Ascending aorta (tissue), 2 donors: ENCODE results near the gene SUSD2. TPM values are rescaled to one million over a fixed set of nuclear protein-coding genes. Genes with fewer than 3 reads are reported as not detected.
A peak's percentile ranks its signal among the peaks of the same experiment; 100 is the strongest.

Source experiments
- DNase-seq, 2 donors: peaks; one replicate each; pipeline ENCODE4 v3.0.0-alpha.2; 2019; ENCODE audit warnings: low spot score in 2 of 2
- H3K27ac ChIP-seq, 2 donors: fragments of 200-600 bp; sonication (generic); one replicate each; pipeline ENCODE4 v1.5.1; 2016 to 2017; ENCODE audit warnings: mild to moderate bottlenecking in 1 of 2
- H3K27me3 ChIP-seq: fragments of 200-600 bp; sonication (generic); one replicate; pipeline ENCODE4 v1.5.1; 2017
- H3K36me3 ChIP-seq, 2 donors: fragments of 200-600 bp; sonication (generic); one replicate each; pipeline ENCODE4 v1.5.1; 2016
- H3K4me1 ChIP-seq, 2 donors: fragments of 200-600 bp; sonication (generic); one replicate each; pipeline ENCODE4 v1.5.1; 2016 to 2017; ENCODE audit warnings: mild to moderate bottlenecking in 1 of 2
- H3K4me3 ChIP-seq, 2 donors: fragments of 200-600 bp; sonication (generic); one replicate each; pipeline ENCODE4 v1.5.1; 2016 to 2017; ENCODE audit warnings: mild to moderate bottlenecking in 1 of 2
- H3K9me3 ChIP-seq, 2 donors: fragments of 200-600 bp; sonication (generic); one replicate each; pipeline ENCODE4 v1.5.1; 2016
- intact Hi-C: fragments of 100-400 bp; cut with DNase I; formaldehyde crosslinking; loops from one replicate; pipeline ENCODE4 v1.15.1; 2023
- total RNA-seq: library from RNA; depleted of rRNA; stranded (reverse); fragments of >200 nt; gene quantifications from one replicate; pipeline ENCODE4 v1.1.0, GENCODE V29; 2016
- TF ChIP-seq, protein P1 (sequence below), 3 experiments: fragments of 200-600 bp in 2 of 3; fragments of 450-650 bp in 1 of 3; sonication (generic) in 2 of 3; IDR thresholded peaks; one replicate each; pipeline ENCODE4 v1.5.1; 2016 to 2019; ENCODE audit warnings: antibody characterized with exemption in 3 of 3, mild to moderate bottlenecking in 1 of 3, moderate library complexity in 1 of 3

Gene SUSD2
- total RNA-seq, 1 donor from 2014 or later: 51.0 TPM

DNA sequence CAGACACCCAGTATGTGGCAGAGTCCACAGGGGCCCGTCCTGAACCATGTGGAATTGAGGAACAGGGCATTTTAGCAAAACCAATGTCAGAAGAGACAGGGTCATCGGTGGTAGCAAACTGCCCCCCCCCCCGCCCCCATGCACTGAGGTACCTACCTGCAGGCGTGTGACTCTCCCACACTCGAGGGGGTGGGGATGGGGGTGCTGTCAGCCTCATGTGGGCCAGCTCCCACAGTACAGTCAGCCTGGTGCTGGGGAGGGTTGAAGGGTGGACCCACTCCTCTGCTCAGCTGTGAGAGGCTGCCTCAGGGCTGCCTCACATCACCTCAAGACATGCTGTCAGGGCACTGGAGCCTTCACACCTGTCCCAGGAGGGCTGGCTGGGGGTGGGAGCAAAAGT lies 10.7 kb upstream of the SUSD2 start:
- Histone ChIP-seq H3K4me1 (peaks cover 4 to 8% of the 10 kb centered on the region in 2 donors), H3K4me3 (no peak overlapping the region), H3K27me3 (no peaks in the 10 kb centered on the region), H3K36me3 (peaks cover 77 to 85% of the 10 kb centered on the region in 2 donors), H3K9me3 (no peaks in the 10 kb centered on the region), H3K27ac (peak overlapping the region in 1 of 2 donors; percentile 92)
- TF ChIP-seq, protein P1, sequence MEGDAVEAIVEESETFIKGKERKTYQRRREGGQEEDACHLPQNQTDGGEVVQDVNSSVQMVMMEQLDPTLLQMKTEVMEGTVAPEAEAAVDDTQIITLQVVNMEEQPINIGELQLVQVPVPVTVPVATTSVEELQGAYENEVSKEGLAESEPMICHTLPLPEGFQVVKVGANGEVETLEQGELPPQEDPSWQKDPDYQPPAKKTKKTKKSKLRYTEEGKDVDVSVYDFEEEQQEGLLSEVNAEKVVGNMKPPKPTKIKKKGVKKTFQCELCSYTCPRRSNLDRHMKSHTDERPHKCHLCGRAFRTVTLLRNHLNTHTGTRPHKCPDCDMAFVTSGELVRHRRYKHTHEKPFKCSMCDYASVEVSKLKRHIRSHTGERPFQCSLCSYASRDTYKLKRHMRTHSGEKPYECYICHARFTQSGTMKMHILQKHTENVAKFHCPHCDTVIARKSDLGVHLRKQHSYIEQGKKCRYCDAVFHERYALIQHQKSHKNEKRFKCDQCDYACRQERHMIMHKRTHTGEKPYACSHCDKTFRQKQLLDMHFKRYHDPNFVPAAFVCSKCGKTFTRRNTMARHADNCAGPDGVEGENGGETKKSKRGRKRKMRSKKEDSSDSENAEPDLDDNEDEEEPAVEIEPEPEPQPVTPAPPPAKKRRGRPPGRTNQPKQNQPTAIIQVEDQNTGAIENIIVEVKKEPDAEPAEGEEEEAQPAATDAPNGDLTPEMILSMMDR (IDR thresholded peaks at IDR 0.05): no peak
- intact Hi-C loops: loop anchor here (10.0 kb wide), 1 partner anchor 156 kb away; the partner anchor contains the start of gene CABIN1
- DNase-seq: no peak

DNA sequence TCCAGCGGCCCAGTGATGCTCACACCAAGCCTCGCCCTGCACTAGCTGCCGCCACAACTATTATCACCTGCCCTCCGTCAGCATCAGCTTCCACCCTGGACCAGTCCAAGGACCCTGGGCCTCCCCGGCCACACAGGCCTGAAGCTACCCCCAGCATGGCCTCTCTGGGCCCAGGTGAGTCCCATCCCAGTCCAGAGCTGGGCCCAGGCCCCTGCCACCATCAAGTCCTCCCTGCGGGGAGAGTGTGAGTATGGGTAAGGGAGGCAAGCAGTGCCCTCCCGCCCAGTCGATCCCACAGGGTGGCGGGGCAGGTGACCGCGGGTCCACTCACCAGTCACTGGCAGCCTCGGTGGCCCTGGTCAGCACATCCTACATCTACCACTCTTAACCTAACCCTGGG lies 9.5 kb upstream of the SUSD2 start:
- Histone ChIP-seq H3K27me3 (no peaks in the 10 kb centered on the region), H3K36me3 (peaks cover 65 to 73% of the 10 kb centered on the region in 2 donors), H3K4me1 (peaks cover 8 to 15% of the 10 kb centered on the region in 2 donors), H3K27ac (peak overlapping the region; percentile 19 to 92), H3K4me3 (no peak overlapping the region), H3K9me3 (no peaks in the 10 kb centered on the region)
- no peak for DNase-seq
- intact Hi-C loops: loop anchor here (10.0 kb wide), 1 partner anchor 157 kb away; the partner anchor contains the start of gene CABIN1
- TF ChIP-seq, protein P1 (IDR thresholded peaks at IDR 0.05): no peak

DNA sequence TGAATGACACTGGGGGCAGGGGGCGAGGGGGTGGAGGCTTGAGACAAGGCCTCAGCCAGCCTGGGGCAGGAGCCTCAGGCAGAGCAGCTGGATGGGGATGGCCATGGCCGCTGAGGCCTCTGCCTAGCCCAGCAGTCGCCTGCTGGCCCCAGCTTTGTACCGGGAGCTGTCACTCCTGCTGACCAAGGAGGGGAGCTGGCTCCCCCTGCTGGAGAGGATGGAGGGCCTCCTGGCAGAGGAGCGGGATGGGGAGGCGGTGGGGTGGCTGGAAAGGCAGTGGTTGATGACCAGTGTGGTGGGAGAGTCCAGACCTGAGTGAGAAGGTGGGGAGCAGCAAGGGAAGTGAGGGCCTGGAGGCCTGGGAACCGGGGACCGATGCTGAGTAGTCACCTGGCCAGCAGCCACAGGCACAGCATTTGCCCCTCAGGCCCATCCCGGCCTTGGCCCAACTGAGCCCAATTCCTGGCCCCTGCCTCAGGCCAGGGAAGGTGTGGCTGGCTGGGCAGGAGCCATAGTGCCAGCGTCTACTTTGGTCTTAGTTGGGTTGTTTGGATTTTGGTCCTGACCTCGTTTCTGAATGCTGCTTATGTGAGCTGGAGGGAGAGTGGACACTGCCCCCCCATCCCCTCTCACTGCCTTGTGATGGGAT lies 6.0 kb upstream of the SUSD2 start:
- no peaks in the 10 kb centered on the region for H3K9me3 ChIP-seq
- TF ChIP-seq, protein P1 (IDR thresholded peaks at IDR 0.05): peak; percentile 92 to 94 (median 92)
- H3K27ac ChIP-seq: peak overlapping the region; percentile 84 to 92
- peaks cover 35 to 44% of the 10 kb centered on the region in 2 donors for H3K36me3 ChIP-seq
- H3K27me3 ChIP-seq: no peaks in the 10 kb centered on the region
- DNase-seq: peak in 1 of 2 donors; percentile 92
- intact Hi-C loops: loop anchor here (1.0 to 10.0 kb wide), 6 partner anchors 18 to 218 kb away; partner anchors contain the start of gene CABIN1
- H3K4me1 ChIP-seq: peaks cover 15 to 35% of the 10 kb centered on the region in 2 donors
- no peak overlapping the region for H3K4me3 ChIP-seq

DNA sequence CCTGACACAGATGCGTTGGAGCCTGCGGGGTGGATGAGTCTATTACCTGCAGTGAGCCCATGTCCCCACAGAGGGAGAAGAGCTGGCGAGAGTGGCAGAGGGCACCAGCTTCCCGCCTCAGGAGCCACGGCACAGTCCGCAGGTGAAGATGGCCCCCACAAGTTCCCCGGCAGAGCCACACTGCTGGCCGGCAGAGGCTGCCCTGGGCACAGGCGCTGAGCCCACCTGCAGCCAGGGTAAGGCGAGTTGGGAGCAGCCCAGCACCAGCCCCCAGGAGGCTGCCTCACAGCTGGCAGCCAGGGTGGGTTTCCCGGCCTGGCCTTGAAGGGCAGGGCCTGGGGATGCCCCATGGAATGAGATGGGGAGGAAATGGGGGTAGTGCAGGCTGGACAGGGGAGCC lies 5.2 kb upstream of the SUSD2 start:
- intact Hi-C loops: loop anchor here (2.0 to 10.0 kb wide), 4 partner anchors 114 to 281 kb away; partner anchors contain the start of genes CABIN1 and MIF

GRCh38 chr22:24176630-24177029 lies 4.7 kb upstream of the SUSD2 start:
- Histone ChIP-seq H3K4me1 (peaks cover 15 to 48% of the 10 kb centered on the region in 2 donors), H3K9me3 (no peaks in the 10 kb centered on the region), H3K27me3 (no peaks in the 10 kb centered on the region), H3K4me3 (no peak overlapping the region), H3K36me3 (peaks cover 21 to 32% of the 10 kb centered on the region in 2 donors), H3K27ac (peak overlapping the region; percentile 84 to 92)
- intact Hi-C loops: loop anchor here (2.0 to 10.0 kb wide), 4 partner anchors 114 to 282 kb away; partner anchors contain the start of genes CABIN1 and MIF
- peak in 1 of 2 donors; percentile 83 for DNase-seq
- TF ChIP-seq, protein P1 (IDR thresholded peaks at IDR 0.05): no peak

More for the DNA sequence above, 5.2 kb upstream of the SUSD2 start:
- no peaks in the 10 kb centered on the region for H3K9me3 ChIP-seq
- peak overlapping the region; percentile 84 to 92 for H3K27ac ChIP-seq
- no peak for DNase-seq
- H3K4me3 ChIP-seq: no peak overlapping the region
- H3K27me3 ChIP-seq: no peaks in the 10 kb centered on the region
- TF ChIP-seq, protein P1 (IDR thresholded peaks at IDR 0.05): no peak
- H3K36me3 ChIP-seq: peaks cover 27 to 37% of the 10 kb centered on the region in 2 donors
- peaks cover 15 to 42% of the 10 kb centered on the region in 2 donors for H3K4me1 ChIP-seq
